ENCODE data around the gene INIP. TPM values are rescaled to one million over a fixed set of nuclear protein-coding genes. Genes with fewer than 3 reads are reported as not detected.

Gene INIP, protein sequence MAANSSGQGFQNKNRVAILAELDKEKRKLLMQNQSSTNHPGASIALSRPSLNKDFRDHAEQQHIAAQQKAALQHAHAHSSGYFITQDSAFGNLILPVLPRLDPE
- total RNA-seq, result 12.4 and 15.1 TPM in 2 replicates

DNA sequence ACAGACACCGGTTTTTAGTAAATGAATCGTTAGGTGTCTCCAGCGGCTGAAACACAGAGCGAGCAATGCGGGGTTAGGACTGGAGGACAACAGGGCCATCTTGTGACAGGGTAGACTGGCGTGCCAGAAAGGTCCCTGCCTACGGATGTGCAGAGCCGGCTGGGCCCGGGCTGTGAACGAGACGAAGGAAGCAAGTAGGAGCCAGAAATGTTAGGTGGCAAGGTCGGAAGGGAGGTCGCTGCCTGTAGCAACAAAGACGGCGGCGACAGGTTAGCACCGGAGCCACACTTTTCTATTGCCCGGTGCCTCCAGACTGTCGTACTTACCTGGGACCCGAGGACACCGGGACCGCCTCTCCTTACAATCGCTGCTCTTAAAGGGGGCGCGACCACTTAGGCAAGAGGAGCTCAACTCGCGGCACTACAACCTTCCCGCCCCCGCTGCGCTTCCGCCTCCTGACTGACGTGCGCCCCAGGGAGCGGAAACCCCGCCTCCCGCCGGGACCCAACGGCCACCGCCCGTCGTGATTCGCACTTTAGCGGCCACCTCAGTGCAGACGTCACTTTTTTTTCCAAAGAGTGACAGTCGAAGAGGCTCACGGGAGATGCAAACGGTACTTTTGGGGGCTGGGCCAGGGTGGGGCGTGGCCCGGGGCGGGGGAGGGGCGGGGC lies at the start of gene INIP:
INIP (minus strand) TSS at position 457 of the 671 bp plus-strand sequence. CDS start 1,632 bp downstream, outside the sequence.
- DNase-seq (ENCODE audit: low read depth in 2 of 2), result peak; percentile 96 to 98

DNA sequence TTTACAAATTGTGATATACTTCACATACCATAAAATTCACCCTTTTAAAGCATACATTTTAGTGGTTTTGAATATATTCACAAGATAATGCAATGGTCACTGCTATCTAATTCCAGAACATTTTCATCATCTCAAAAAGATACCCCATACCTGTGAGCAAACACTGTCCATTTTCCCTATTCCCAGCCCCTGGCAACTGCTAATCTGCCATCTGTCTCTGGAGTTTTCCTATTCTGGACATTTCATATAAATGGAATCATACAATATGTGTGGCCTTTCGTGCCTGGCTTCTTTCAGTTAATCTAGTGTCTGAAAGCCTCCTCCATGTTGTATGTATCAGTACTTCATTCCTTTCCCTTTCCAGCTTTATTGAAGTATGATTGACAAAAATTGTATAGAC lies 47.4 kb upstream of the INIP start:
- no peak for DNase-seq (ENCODE audit: low read depth in 2 of 2)

DNA sequence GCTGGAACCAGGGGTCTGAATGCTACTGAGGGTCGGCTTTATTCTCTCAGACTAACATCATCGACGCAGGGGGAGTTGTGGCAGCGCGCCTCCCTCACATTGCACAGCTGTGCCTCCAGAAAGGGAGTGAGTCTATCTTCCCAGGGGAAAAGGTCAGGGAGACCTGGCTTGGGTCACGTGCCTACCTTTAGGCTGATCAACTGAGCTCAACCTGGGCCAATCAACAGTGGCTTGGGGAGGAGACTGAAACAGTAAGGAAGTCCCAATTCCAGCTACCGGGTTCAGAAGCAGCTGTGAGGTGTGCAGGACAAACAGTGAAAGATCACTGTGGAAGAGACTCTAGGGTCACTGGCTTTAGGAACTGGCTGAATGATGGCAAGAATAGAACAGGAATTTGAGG lies 46.9 kb upstream of the INIP start:
- no peak for DNase-seq (ENCODE audit: low read depth in 2 of 2)

DNA sequence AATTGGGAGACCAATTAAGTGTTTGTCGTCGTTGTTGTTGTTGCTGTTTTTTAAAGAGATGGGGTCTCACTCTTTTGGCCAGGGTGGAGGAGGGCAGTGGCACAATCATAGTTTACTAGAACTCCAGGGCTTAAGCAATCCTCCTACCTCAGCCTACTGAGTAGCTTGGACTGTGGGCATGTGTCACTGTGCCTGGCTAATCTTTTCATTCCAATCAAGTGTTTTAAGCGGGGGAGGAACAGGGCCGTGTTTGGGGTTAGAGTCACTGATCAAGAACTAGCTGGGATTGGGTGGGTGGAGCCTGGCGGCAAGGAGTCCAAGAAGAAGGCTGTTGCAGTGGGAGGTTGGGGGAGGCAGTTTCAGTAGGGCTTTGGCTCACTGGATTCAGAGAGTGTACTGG lies 46.4 kb upstream of the INIP start:
- DNase-seq (ENCODE audit: low read depth in 2 of 2), result no peak

DNA sequence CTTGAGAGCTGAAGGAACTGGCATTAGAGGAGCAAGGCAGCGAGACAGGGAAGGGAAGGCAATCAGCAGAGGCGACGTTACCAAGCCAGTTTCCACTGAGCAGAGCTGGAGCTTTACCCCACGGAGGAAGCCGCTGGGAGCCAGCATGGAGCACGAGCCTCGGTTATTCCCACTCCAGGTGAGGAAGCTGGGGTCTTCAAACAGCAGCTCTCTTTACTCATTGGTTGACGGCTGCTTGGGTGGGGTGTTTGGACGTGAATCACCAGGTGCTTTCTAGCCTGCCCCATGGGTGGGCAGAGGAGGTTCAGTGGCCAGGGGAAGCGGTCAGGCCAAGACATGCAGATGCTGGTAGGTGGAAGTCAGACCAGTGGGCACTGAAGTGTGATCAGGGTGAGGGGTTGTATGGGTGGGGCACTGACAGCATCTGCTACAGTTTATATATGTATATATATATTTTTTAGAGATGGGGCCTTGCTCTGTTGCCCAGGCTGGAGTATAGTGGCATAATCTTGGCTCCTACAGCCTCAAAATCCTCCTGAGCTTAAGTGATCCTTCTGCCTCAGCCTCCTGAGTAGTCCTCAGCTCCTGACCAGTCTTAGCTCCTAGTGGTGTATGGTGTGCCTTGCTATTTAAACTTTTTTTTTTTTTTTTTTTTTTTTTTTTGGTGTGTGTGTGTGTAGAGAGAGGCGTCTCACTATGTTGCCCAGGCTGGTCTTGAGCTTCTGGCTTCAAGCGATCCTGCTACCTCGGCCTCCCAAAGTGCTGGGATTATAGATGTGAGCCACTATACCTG lies 45.0 kb upstream of the INIP start:
- DNase-seq (ENCODE audit: low read depth in 2 of 2), result no peak

DNA sequence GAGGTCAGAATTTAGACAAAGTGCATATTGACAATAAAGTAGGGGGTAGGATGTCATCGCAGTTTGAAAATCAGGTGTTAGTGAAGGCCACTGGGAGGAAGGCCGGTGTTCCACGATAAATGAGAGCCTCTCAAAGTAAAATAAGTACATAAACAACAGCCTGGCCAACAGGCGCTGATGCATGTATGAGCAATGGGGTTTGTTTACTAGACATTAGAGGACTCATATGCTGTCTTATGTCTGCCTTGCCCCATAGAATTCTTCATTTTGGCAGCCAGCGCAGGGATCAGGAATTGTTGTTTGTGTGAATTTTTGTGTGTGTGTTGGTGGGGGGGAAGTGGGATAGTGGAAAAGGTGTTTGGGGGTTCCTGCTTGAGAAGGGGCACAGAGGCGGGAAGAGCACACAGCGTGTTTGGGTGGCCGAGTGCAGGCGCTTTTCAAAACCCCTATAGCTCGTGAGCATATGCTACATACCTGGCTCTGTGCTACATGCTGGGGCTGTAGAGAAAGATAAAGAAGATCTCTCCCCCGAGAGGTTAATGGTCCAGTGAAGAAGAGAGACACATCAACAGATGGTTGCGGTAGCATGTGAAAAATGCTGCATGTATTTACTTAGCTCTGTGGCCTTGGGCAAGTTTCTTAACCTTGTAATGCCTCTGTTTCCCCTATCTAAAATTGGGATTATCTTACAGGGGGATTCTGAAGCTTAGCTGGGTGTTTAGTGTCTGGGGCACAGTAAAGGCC lies 44.2 kb upstream of the INIP start:
- DNase-seq (ENCODE audit: low read depth in 2 of 2), result no peak

DNA sequence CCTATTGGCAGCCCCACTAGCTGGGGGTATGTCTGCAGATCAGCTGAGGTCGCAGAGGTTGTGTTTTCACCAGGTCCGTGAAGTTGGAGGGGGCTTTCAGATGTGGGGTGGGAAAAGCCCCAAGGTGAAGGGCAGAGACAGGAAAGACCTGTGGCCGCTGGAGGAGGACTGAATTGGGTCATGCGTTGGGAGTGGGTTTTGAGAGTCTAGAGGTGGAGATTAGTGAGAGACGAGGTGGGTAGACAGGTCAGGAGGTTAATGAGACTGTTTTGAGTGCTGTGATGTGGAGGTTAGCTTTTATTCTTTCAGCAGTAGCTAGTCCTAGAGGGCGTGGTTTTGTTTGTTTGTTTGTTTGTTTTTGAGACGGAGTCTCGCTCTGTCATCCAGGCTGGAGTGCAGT lies 42.9 kb upstream of the INIP start:
- DNase-seq (ENCODE audit: low read depth in 2 of 2), result no peak

DNA sequence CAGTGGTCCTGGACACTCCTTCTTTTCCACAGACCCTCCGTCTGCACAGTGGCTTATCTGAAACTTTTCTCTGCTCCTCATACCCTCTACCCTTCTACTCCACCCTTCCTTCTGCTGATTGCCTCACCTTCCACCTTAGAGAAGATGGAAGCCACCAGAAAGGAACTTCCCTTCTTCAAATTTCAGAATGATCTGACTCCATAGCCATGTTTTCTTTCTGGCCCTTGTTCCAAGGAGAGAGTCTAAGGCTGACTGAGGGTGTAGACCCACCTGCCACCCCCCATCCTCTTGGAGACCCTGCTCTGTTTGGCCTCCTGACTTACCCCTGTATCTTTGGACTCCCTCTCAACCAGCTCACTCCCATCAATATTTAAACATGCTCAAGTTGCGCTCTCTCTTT lies 40.0 kb upstream of the INIP start:
- no peak for DNase-seq (ENCODE audit: low read depth in 2 of 2)

DNA sequence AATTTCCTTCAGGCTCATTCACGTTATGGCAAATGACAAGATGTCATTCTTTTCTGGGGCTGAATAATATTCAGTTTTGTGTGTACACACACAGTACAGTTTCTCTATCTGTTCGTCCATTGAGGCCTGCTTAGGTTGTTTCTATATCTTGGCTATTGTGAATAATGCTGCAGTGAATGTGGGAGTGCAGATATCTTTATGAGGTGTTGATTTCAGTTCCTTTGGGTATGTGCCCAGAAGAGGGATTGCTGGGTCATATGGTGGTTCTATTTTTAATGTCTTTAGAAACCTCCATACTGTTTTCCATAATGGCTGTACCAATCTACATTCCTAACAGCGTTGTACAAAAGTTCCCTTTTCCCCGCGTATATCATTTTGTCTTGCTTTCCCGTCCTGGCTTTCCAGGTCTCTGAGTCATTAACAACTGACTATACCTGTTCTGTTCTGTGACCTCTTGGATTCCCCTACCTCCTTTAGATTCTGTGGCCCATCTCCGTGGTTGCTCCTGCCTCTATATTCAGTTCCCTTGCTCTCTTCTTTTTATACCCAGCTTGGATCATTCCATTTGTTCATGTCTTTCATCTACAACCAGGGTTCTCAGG lies 39.5 kb upstream of the INIP start:
- DNase-seq (ENCODE audit: low read depth in 2 of 2), result no peak

DNA sequence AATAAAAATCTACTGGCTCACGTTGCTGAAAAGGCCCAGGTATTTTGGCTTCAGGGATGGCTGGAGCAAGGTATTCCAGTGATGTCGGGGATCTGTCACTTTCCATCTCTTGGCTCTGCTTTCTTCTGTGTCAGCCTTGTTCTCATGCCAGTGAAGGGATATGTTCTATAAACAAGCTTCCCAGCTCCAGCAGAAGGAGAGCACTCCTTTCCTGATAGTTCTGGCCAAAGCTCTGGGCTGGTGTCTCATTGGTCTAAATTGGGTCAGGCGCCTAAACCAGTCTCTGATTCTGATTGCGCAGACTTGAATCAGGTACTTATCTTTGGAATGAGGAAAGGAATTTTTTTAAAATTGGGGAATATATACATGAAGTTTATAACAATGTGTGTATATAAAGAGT lies 37.8 kb upstream of the INIP start:
- DNase-seq (ENCODE audit: low read depth in 2 of 2), result peak in 1 of 2 donors; percentile 10

DNA sequence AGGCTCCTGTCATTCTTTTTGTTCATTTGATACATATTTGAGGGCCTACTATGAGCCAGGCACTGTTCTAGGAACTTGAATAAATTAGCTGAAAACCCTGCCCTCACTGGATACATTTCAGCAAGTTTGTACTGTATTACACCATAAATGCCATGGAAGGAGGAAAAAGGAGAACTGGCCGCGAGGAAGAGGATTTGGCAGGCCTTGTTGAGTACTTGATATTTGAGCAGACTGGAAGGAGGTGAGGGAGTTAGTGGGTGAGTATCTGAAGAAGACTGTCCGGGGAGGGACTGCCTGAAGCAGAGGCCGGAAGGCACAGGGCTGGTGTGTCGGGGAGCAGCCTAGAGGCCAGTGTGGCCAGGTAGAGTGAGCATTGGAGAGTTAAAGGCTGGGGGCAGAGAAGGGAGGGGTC lies 37.1 kb upstream of the INIP start:
- no peak for DNase-seq (ENCODE audit: low read depth in 2 of 2)

DNA sequence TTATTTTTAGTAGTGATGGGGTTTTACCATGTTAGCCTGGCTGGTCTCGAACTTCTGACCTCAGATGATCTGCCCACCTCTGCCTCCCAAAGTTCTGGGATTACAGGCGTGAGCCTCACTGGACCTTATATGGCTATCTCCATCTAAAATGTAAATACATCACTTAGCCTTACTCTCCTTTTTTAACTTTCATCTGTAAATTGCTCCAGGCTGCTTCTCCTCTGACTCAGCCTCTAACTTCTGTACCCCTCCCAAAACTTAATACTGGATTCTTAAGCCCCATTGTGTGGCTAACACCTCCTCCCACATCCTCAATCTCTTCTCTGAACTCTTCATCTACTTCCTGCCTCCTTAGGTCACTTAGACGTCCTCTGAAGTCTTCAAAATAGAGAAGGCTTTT lies 36.7 kb upstream of the INIP start:
- no peak for DNase-seq (ENCODE audit: low read depth in 2 of 2)

DNA sequence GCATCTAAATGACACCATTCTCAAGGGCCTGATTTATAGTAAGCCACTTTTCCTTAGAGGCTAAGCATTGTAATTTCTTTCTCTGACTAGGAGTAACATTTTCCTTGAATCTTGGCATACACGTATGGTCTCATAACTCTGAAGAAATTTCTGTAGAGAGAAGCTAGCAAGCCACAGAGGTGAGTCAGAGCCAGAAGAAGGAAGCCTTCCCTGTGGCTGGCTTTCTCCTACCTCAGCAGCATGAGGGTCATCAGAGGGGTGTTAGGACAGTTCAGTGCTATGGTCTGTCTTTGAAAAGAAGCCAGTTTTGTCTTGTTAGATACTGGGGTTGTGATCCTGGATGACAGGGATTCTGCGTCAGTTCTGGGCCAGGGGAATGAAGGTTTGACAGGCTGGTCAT lies 35.8 kb upstream of the INIP start:
- peak in 1 of 2 donors; percentile 40 for DNase-seq (ENCODE audit: low read depth in 2 of 2)

DNA sequence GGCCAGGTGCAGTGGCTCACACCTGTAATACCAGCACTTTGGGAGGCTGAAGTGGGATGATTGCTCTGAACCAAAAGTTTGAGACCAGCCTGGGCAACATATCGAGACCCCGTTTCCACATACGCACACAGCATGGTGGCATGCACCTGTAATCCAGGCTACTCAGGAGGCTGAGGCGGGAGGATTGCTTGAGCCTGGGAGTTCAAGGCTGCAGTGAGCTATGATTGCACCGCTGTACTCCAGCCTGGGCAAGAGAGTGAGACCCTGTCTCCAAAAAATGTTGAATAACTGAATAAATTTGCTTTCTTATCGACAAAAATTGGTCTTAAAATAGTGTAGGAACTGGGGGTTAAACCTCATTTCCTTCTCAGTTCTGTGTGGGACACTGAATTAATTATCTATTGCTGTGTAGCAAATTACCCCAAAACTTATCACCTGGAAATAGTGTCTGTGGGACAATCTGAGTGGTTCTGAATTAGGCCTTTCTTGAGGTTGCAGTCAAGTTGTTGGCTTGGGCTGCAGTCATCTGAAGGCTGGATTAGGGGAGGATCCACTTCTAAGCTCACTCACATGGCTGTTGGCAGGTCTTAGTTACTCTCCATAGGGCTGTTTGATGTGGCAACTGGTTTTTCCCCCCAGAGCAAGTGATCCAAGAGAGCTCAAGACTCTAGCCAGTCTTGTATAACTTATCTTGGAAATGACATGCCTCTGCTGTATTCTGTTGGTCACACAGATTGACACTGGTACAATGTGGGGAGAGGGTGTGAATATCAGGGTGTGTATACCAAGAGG lies 34.6 kb upstream of the INIP start:
- DNase-seq (ENCODE audit: low read depth in 2 of 2), result no peak

DNA sequence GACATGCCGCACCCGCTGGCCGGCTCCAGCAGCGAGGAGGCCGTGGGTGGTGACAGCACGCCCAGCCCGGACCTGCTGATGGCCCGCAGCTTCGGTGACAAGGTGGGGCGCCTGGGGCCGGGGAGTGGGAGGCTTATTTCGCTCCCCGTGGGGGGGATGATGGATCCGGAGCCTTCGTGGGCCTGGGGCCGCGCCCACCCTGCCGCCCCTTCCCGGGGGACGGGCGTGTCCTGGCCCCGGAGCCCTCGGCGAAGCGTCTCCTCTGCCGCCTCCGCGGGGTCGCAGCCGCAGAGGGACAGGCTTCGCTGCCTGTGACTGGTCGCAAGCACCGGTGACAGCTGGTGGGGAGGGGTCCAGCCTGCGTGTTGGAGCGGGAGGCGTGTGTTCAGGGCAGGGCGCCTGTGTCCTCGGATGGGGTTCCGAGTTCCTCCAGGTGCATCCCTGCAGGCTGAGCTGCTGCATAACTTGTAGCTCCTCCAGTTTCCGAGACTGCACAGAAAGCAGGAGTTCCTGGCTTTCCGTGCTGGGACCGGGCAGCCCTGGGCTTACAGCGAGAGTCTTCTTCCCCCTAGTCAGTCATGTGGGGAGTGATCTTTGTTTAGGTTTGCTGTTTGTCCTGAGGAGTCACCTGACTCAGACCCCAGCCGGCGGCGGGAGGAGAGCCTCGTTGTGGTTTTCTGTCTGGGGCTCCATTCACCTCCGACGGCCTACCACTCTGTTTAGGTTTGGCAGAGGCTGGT lies 33.3 kb upstream of the INIP start:
- DNase-seq (ENCODE audit: low read depth in 2 of 2), result peak; percentile 39 to 51

DNA sequence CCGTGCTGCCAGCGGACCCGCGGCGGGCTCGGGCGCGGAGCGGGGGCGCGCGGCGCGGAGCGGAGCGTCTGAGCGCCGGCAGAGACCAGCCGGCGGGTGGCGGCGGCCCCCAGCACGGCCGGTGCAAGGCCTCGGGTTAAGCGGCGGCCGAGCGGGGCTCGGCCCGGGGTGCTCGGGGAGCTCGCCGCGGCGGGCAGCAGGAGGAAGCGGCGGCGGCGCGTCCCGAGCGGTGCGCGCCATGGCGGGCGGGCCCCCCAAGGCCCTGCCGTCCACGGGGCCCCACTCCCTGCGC lies 32.8 kb upstream of the INIP start:
- no peak for DNase-seq (ENCODE audit: low read depth in 2 of 2)

DNA sequence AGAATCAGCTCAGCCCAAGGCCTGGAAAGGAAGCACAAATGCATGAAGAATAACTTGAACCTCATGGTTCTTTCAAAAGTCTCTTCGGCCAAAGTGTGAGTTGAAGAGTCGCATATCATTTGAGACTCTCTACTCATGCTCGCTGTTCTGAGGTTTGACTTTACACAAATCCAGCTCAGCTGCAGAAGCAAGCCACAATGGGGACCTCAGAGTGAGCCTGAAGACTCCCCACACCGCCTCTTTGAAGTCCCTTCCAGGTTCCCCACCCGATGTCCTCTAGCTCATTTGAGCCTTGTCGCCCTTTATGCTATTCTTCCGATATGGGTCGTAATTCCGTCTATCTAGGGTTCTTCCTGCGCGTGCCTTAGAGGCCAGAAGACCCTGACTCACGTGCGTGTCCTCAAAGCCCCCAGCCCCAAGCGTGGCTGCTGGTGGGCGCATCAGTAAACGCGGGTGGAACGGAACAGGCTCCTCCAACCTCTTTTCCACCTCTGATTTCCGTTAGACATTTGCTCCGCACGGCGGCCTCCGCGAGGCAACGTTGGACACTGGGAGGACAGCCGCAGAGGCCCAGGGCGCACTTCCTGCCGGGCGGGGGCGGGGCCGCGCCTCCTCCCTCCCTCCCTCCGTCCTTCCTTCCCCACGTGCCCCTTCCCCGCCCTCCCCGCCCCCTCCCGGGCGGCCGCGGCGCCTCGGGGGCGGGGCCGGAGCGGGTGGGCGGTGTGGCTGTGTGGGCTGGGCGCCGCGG lies 32.3 kb upstream of the INIP start, which contains the start of gene SNX30:
SNX30 (plus strand) TSS at position 745 of the 748 bp plus-strand sequence. CDS start 242 bp downstream, outside the sequence.
- DNase-seq (ENCODE audit: low read depth in 2 of 2), result peak; percentile 81 to 91

DNA sequence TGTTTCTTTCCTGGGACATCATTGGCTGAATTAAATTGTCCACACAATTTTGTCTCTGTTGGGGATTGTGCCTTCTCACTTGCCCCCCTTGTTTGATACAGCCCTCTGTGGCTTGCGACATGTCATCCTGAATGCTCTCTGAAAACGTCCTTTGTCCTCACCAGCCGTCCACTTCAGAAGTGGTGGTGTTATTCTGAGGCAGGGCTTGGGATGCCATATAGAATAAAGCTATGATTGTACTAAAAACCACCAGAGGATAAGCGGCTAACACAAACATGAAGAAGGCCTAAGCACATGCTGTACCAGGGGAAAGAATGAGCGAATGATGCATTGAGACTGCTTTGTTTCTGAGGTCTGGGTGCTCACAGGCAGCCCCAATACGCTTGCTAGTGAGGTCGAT lies 29.2 kb upstream of the INIP start:
- no peak for DNase-seq (ENCODE audit: low read depth in 2 of 2)

DNA sequence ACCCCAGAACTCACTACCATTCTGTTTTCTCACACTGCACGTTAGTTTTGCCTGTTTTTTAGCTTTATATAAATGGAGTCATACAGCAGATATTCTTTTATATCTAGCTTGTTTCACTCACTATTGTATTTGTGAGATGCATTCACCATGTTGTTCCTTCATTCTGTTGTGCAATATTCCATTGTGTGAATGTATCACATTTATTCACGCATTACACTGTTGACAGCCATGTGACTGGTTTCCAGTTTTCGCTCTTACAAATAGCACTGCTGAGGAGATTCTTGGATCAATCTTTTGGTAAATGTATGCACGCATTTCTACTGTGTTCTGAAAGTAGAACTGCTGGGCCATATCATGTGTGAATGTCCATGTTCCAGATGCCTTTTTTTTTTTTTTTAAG lies 26.3 kb upstream of the INIP start:
- no peak for DNase-seq (ENCODE audit: low read depth in 2 of 2)

All from lung microvascular endothelial cell (primary cell).